IPS-20b (cell line): ENCODE data around the gene FGF5.

Experiments used
- H3K27ac ChIP-seq: one replicate; pipeline ENCODE4 v1.5.1; 2013; ENCODE audit warnings: low read length
- H3K27me3 ChIP-seq: 2 replicates; pipeline ENCODE4 v1.6.1; 2013; ENCODE audit warnings: mild to moderate bottlenecking, low read length, inconsistent platforms; ENCODE audit not compliant: insufficient read depth
- H3K36me3 ChIP-seq: 2 replicates; pipeline ENCODE4 v1.6.1; 2013; ENCODE audit warnings: low read depth, mild to moderate bottlenecking, inconsistent platforms, low read length, moderate library complexity; ENCODE audit not compliant: insufficient read depth
- H3K4me1 ChIP-seq: 2 replicates; pipeline ENCODE4 v1.6.1; 2013; ENCODE audit warnings: mild to moderate bottlenecking, control low read depth, inconsistent platforms, low read length, moderate library complexity; ENCODE audit not compliant: insufficient read depth
- H3K4me3 ChIP-seq: 2 replicates; pipeline ENCODE4 v1.5.1; 2013; ENCODE audit warnings: mild to moderate bottlenecking, low read length, inconsistent platforms
- H3K9ac ChIP-seq: 2 replicates; pipeline ENCODE4 v1.6.1; 2013; ENCODE audit warnings: low read depth, mild to moderate bottlenecking, inconsistent platforms, low read length, moderate library complexity
- H3K9me3 ChIP-seq: 2 replicates; pipeline ENCODE4 v1.6.1; 2013; ENCODE audit warnings: mild to moderate bottlenecking, low read depth, low read length, inconsistent platforms; ENCODE audit not compliant: insufficient read depth

The FGF5 gene

DNA sequence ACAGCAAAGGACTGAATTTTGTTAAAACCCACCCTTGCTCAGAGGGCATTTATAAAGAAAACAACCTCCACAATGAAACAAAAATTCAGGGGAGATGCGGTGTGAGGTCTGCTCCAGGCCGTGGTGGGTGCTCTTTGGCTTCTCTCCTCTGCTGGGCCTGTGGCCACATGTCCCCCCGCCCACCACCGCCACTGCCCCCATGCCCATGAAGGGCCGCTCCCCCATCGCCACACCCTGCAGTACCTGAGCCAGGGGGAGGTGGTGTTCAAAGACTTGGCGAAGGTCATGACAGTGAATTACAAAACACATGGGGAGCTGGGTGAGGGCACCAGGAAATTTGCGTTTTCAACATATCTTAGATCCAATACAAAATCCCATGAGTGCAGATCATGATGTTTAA is 54.9 kb downstream of the FGF5 start:
- Histone ChIP-seq H3K27me3 (peaks cover 3% of the 10 kb centered on the region; the same call in 1 of the 2 replicates), H3K27ac (no peak overlapping the region), H3K36me3 (no peaks in the 10 kb centered on the region), H3K9ac (no peak overlapping the region), H3K4me3 (no peak overlapping the region), H3K9me3 (no peaks in the 10 kb centered on the region), H3K4me1 (no peaks in the 10 kb centered on the region)

DNA sequence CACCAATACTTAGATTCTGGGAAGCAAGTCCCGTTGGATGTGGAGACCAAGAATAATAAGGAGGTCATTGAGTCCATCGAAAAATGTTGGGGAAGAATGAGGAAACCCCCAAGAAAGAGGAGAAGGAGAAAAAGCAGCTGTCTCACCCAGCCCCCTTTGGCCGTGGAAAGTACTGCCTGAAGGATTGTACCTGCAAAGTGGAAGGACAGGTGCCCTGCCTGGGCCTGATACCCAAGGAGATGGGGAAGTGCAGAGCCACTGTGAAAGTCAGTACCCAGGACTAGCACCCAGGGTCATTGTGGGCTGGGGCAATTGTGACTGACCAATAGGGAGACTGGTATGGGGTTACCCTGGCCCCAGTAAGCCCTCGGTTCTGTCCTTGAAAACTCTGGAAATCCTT is 55.3 kb downstream of the FGF5 start:
- Histone ChIP-seq H3K27me3 (peaks cover 3% of the 10 kb centered on the region; the same call in 1 of the 2 replicates), H3K9me3 (no peaks in the 10 kb centered on the region), H3K4me3 (no peak overlapping the region), H3K9ac (no peak overlapping the region), H3K27ac (no peak overlapping the region), H3K4me1 (no peaks in the 10 kb centered on the region), H3K36me3 (no peaks in the 10 kb centered on the region)

DNA sequence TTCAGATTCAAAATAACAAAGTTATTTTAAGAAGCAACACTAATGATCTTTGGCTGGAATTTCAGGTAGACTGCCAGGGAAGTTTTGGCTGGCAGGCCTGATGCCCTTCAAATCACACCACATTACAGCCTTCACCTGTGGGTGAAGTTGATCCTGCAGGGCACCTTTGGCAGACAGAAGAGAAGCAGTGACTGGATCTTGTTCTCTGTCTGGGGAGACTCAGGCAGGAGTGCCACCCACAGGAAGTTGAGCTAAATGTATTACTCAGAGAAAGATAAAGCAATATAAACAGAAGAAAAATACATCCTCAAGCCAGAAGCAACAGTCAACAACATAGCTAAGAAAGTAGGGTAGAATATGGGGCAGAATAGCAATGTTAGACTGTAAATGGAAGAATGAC is 56.3 kb downstream of the FGF5 start:
- Histone ChIP-seq H3K36me3 (no peaks in the 10 kb centered on the region), H3K4me1 (no peaks in the 10 kb centered on the region), H3K27me3 (peaks cover 3% of the 10 kb centered on the region; the same call in 1 of the 2 replicates), H3K9me3 (no peaks in the 10 kb centered on the region), H3K4me3 (no peak overlapping the region), H3K27ac (no peak overlapping the region), H3K9ac (no peak overlapping the region)

DNA sequence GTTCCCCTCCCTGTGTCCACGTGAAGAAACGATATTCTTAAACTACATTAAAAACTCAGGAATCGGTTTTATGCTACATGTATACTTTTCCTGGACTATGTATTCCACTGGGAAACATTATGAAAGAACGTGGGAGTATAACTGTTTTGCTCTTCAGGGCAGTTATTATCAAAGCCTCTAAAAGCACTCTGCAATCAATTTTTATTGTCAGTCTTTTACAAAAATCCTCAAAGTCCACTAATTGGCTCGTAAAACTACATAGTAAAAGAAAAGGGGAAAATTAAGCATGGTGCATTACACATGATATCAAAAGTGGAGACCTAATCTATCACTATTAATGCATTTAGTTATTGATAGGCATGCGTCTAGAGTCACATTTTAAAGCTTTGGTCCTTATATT is 57.7 kb downstream of the FGF5 start:
- no peak overlapping the region for H3K4me3 ChIP-seq
- H3K4me1 ChIP-seq = no peaks in the 10 kb centered on the region
- H3K9ac ChIP-seq = no peak overlapping the region
- H3K36me3 ChIP-seq = no peaks in the 10 kb centered on the region
- H3K9me3 ChIP-seq = no peaks in the 10 kb centered on the region
- peaks cover 3% of the 10 kb centered on the region; the same call in 1 of the 2 replicates for H3K27me3 ChIP-seq
- no peak overlapping the region for H3K27ac ChIP-seq

DNA sequence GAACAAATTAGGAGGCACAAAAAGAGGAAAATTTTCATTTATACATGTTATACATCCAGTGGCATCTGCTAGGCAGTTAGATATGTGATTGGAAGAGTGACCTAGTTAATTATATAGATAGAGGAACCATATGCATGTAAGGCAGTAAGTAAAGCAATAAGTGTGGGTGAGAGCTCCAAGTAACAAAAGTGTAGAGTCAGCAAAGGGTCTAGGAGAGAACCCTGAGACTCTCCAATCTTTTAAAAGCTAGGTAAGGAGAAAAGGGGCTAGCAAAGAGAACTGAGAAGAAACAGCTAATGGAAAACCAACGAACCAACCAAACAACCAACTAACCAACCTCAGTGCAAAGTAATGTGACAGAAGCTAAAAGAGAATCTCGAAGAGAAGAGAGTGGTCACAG is 65.2 kb downstream of the FGF5 start:
- no peak overlapping the region for H3K27ac ChIP-seq
- H3K9ac ChIP-seq = no peak overlapping the region
- H3K27me3 ChIP-seq = peaks cover 31% of the 10 kb centered on the region
- no peaks in the 10 kb centered on the region for H3K9me3 ChIP-seq
- H3K36me3 ChIP-seq = no peaks in the 10 kb centered on the region
- H3K4me3 ChIP-seq = no peak overlapping the region
- no peaks in the 10 kb centered on the region for H3K4me1 ChIP-seq

DNA sequence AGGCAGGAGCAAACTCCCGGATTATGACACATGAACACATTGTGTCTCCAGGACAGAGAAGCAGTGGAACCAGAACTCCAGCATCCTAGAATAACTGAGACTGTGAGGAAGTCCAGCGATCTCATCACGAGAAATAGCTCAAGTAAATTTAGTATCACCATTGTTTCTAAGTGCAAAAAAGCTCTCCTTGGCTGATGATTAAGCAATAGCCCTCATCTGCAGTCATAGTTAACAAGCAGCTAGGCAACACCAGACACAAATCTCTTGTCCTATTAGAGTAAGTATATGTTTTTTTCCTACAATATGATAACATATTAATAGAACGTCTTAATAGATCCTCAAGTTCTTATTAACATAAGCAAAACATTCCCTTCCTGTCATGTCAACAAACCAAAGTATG is 66.7 kb downstream of the FGF5 start:
- Histone ChIP-seq H3K9me3 (no peaks in the 10 kb centered on the region), H3K36me3 (no peaks in the 10 kb centered on the region), H3K4me3 (no peak overlapping the region), H3K27ac (no peak overlapping the region), H3K27me3 (peaks cover 36% of the 10 kb centered on the region), H3K9ac (no peak overlapping the region), H3K4me1 (no peaks in the 10 kb centered on the region)

DNA sequence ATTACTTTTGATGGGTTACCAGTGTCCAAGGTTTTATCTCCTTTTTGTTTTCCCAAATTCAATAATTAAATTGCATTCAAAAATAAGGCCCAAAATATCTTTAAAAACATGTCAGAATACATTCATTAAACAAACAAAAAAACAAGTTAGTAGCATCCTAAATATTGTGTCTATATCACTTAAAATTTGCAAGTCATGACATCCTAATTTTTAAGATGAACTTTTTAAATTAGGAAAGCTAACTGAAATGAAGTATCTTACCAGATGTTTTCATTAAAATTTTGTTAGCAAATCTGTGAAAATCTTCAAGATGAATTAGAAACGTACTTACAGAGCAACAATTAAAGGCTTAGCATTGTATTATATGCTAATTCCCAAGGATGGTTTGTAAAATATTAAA is 68.1 kb downstream of the FGF5 start:
- Histone ChIP-seq H3K4me3 (no peak overlapping the region), H3K4me1 (no peaks in the 10 kb centered on the region), H3K36me3 (no peaks in the 10 kb centered on the region), H3K27me3 (peaks cover 36% of the 10 kb centered on the region), H3K27ac (no peak overlapping the region), H3K9ac (no peak overlapping the region), H3K9me3 (no peaks in the 10 kb centered on the region)

DNA sequence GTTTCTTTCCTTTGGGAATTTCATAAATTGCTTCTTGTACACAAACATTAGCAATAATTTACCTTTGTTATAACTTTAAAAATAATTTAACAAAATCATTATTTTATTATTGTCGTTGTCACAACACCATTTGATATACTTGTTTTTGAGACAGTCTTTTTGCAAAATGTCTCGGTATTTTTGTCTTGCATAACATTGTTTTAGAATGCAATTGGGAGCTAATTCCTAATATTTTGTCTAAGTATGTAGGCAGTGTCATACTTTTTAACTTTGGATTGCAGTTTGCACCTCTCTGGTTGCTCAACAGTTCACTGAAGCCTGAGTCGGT is 68.7 kb downstream of the FGF5 start:
- no peaks in the 10 kb centered on the region for H3K36me3 ChIP-seq
- H3K4me1 ChIP-seq = no peaks in the 10 kb centered on the region
- H3K9ac ChIP-seq = no peak overlapping the region
- H3K4me3 ChIP-seq = peak overlapping the region; percentile 87
- H3K9me3 ChIP-seq = no peaks in the 10 kb centered on the region
- H3K27me3 ChIP-seq = peaks cover 36% of the 10 kb centered on the region
- H3K27ac ChIP-seq = no peak overlapping the region

DNA sequence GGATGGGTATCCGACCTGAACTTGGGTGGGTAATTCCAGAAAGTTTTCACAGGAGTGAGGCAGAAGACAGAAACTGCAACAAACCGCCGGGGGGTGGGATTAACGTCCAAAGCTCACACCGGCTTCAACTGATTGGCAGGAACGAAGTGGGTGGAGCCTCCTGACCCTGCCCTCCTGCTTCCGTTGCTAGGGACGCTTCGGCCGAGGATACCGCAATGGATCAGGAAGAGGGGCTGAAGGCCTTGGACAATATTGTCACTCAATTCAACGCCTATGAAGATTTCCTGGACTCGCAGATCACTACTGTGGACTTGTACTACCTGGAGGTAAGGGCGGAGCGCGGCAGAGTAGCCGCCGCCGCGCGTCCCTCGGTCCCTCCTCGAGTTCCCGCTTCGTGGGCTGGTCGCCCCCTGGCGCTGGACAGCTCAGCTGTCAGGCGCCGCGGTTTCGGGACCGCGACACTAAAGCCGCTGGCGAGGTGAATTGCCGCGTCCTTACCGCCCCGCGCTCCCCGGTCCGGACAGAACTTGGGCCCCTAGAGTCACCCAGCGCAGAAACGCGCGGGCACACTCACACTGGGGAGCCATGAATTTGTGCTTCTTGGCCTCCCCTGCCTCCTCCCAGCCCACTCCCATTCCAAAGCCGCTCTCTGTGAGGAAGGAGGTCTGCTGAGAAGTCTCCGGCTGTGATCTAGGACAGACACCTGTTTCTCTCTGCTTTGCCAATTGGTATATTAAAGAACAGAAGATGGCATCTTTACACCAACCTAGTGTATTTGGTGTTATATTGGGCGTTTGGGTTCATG is 69.3 kb downstream of the FGF5 start, which contains the start of gene CFAP299:
CFAP299 (plus strand) TSS at position 177 of the 805 bp plus-strand sequence.
- Histone ChIP-seq H3K27me3 (peaks cover 36% of the 10 kb centered on the region), H3K9ac (no peak within 1 kb of the TSS), H3K27ac (no peak within 1 kb of the TSS), H3K9me3 (no peaks in the 10 kb centered on the region), H3K4me3 (peak within 1 kb of the TSS; percentile 87), H3K36me3 (no peaks in the 10 kb centered on the region), H3K4me1 (no peaks in the 10 kb centered on the region)

DNA sequence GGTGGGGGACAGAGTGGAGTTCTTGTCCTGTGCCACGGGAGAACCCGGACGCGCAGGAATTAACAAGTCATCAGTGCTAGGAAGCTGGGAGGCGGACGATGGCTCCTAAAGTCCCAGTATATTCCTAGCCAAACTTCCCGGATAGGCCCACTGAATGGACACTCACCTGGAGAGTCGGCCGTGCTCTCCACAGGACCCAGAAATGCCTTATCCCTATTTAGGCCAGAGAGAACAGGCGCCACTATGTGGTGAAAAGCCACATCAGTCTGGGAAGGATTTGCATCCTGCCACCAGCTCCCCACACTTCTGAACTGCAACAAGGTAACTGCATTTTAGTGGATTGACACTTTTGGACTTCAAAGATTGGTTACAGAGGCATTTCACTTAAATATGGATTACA is 70.1 kb downstream of the FGF5 start:
- H3K36me3 ChIP-seq = no peaks in the 10 kb centered on the region
- H3K27ac ChIP-seq = no peak overlapping the region
- H3K9me3 ChIP-seq = no peaks in the 10 kb centered on the region
- no peak overlapping the region for H3K9ac ChIP-seq
- H3K4me1 ChIP-seq = no peaks in the 10 kb centered on the region
- H3K4me3 ChIP-seq = peak overlapping the region; percentile 87; the same call in 1 of the 2 replicates
- peaks cover 33% of the 10 kb centered on the region for H3K27me3 ChIP-seq

DNA sequence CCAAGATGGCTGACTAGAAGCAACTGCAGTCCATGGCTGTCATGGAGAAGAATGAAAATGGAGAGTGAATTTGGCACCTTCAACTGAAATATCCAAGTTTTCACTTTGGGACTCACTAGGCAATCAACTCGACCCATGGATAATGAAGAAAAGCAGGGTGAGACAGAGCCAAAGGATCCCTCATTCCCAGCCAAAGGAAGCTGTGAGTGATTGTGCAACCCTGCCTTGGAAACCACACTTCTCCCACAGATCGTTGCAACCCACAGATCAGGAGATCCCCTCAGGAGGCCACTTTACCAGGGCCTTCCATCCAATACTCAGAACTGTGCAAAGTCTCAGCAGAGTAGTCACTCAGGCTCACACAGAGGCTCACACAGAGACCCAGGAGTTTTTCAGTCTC is 73.6 kb downstream of the FGF5 start:
- H3K27ac ChIP-seq = no peak overlapping the region
- H3K4me1 ChIP-seq = no peaks in the 10 kb centered on the region
- no peaks in the 10 kb centered on the region for H3K9me3 ChIP-seq

More for the DNA sequence above, 73.6 kb downstream of the FGF5 start:
- H3K27me3 ChIP-seq = peaks cover 16% of the 10 kb centered on the region
- no peak overlapping the region for H3K9ac ChIP-seq
- no peaks in the 10 kb centered on the region for H3K36me3 ChIP-seq
- H3K4me3 ChIP-seq = no peak overlapping the region
